Hypothalamus (tissue), 51 donors: Measurements from ENCODE around the gene GUK1.
A peak's percentile ranks its signal among the peaks of the same experiment; 100 is the strongest.
"Not testable (repeated sequence)": the region's sequence is repeated elsewhere in the genome, so short reads cannot be mapped to it uniquely, and the experiment has no call there.

ENCODE experiments used
- DNase-seq, 51 donors: peaks; one replicate each; lab custom pipeline; 2025; lab: John Stamatoyannopoulos, UW

Gene GUK1

DNA sequence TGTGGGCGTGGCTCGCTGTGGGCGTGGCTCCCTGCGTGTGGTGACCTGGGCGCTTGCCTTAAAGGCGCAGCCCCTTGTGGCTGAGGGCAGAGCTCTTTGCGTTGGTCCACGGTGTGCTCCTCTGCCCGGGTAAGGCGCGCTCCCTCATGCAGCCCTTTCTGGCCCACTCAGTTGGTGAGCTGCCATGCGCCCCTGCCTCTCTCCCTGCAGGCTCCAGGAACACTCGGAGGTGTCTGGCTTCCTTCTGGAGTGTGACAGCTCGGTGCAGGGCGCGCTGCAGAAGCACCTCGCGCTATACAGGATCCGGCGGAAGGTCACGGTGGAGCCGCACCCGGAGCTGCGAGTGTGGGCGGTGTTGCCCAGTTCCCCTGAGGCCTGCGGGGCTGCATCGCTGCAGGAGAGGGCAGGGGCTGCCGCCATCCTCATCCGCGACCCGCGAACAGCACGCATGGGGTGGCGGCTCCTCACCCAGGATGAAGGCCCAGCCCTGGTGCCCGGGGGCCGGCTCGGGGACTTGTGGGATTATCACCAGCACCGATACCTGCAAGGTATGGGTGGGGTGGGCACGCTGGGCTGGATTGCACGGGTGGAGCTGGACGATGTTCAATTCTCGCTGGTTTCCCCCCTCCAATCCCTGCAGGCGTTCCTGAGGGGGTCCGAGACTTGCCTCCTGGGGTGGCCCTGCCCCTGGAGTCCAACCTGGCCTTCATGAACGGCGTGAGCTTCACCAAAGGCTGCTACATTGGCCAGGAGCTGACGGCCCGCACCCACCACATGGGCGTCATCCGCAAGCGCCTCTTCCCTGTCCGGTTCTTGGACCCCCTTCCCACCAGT is 34.6 kb downstream of the GUK1 start:
- DNase-seq = no peak

DNA sequence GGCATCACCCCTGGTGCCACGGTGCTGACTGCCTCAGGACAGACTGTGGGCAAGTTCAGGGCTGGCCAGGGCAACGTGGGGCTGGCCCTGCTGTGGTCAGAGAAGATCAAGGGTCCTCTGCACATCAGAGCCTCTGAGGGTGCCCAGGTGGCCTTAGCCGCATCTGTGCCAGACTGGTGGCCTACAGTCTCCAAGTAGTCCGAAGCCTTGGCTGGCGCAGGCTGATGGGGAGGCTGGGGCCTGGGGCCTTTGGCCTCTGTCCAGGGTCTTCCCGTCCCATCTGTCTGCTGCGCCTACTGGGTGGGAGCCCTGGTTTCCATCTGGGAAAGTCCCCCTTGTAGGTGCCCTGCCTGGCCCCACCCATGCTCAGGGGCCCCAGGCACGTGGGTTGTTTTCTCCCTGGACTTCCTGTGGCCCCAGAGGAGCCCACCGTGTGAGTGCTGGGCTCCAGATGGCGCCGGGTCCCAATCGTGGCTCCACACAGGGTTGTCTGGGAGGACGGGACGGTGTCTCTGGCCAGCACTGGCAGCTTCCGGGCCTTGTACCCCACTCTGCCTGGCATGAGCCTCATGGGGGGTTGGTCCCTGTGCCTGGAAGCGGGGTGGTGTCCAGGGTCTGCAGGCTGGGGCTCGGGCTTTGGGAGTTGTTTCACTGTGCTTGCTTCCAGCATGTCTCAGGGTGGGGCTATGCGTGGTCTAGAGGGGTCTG is 35.4 kb downstream of the GUK1 start:
- DNase-seq = no peak

DNA sequence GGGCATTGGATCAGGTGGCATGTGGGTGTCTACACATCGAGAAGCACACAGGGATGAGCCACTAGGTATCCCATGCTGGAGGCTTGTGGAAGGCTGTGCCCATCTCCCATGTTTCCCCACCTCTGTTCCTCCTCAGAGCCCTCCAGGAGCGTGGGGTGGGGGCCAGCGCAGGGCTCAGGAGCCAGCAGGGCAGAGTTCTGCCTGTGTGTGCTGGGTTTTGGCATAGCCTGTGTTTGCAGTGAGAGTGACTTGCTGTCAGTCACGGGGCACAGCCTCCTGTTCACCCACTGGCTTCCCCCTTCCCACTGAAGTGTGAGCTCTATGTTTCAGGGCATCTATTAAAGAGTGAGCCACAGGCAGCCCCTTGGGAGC is 35.9 kb downstream of the GUK1 start:
- no peak for DNase-seq

DNA sequence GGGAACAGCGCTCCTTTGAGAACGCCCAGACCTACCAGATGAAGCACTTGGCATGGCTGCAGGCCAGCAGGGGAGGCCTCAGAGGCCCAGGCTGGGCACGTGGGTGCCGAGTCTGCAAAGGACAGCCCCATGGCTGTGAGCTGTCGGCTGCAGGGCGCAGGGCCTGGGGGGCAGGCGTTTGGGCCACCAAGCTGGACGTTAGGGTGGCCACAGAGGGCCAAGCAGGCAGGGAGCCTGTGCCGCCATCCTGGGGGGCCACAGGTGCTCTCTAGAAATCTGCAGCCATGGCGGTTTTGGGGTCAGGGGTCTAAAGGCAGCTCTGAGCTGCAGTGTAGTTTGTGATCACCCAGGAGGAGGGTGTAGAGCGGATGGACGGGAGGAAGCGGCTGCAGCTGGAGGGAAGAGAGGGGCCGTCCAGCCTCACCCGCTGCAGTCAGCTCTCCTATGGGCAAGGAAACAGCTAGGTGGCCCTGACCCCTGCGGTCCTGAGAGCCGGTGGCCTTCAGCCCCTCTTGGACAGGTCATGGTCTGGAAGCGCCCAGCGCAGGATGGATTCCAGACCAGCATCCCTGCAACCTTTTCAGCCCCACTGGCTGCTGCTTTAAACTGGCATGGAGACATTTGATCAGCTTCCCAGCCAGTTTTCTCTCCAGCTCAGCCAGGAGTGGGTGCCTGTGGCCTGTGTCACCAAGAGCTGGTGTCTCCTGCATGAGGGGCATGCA is 36.5 kb downstream of the GUK1 start:
- DNase-seq = peak in 5 of 51 donors; percentile 14 to 49 (median 26)

DNA sequence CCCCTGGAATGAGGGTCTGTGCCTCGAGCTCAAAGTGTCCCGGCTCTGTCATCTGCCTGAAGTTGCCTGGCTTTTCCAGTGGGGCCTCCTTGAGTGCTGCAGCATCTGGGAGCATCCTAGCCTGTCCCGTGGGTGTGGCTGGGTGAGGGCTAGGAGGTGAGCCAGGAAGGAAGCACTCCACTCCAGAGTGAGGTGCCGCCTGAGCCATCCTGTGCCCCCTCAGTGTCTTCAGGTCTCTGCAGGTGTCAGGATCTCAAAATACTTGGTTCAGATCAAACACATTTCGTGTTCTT is 37.0 kb downstream of the GUK1 start:
- DNase-seq = no peak

DNA sequence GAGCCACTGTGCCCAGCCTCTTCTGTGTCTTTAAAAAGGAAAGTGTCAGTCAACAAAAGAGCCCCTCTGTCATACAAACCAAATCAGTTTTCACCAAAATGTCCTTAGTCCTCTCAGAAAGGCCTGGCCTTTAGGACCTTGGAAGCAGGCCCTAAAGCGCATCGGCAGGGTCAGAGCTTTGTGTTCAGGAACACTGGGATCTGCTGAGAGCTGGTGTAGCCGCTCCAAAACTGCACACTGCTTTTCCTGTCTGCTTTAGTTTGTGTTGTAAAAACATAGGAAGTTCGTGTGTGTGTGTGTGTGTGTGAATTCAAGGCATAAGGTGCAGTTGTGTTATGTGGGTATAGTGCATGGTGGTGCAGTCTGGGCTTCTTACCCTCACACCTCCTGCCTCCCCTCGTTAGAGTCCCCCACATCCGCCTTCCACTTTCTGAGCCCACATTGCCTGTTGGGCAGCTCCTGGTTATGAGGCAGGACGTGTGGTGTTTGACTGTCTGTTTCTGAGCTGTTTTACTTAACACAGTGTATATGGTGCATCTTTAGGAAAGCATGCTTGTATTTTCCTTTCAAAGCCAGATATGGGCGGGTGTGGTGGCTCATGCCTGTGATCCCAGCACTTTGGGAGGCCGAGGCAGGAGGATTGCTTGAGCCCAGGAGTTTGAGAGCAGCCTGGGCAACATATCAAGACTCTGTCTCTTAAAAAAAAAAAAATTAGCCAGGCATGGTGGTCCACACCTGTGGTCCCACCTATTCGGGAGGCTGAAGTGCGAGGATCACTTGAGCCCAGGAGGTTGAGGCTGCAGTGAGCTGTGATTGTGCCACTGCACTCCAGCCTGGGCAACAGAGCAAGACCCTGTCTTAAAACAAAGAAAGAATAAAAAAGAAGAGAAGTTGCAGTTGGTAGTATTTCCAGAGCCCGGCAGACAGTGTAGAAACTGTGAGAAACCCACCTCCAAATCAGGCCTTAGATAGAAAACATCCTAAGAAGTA is 37.9 kb downstream of the GUK1 start:
- no peak for DNase-seq

DNA sequence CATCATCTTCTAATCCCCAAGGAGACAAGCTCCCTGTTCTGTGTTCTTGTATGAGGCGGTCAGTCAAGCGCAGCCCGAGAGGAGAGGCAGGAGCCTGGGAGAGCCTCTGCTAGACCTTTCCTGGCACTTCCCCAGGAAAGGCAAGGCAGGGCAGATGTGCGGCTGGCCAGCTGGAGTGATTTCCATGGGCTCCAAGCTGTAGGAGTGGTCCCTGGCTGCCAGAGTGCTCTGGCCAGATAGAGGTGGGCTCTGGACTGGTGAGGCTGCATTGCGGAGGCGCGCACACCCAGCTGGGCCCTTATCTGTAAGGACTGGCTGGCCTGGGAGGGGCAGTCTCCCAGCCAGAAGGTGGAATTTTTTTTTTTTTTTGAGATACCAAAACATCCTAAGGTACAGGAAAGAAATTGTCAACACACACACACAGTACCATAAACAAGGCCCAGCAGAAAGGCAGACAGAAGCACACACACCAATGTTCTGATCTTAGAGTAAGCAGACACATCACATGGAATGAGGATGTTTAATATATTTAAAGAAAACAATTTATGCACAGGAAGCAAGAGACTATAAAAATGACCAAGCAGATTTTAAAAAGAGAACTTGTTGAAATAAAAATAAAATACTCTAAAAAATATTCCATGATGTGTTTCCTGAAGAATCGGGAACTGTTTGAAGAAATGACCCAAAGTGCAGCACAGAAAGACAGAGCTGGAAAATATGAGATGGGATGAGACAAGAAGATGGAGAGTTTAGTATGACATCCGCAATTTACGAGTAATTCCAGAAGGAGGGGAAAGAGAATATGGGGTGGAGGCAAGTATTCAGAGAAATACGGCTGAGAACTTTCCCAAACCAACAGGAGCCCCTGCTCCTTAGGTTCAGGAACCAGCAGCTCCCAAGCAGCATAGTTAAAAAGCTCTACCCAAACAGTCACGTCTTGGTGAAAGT is 38.9 kb downstream of the GUK1 start:
- no peak for DNase-seq

DNA sequence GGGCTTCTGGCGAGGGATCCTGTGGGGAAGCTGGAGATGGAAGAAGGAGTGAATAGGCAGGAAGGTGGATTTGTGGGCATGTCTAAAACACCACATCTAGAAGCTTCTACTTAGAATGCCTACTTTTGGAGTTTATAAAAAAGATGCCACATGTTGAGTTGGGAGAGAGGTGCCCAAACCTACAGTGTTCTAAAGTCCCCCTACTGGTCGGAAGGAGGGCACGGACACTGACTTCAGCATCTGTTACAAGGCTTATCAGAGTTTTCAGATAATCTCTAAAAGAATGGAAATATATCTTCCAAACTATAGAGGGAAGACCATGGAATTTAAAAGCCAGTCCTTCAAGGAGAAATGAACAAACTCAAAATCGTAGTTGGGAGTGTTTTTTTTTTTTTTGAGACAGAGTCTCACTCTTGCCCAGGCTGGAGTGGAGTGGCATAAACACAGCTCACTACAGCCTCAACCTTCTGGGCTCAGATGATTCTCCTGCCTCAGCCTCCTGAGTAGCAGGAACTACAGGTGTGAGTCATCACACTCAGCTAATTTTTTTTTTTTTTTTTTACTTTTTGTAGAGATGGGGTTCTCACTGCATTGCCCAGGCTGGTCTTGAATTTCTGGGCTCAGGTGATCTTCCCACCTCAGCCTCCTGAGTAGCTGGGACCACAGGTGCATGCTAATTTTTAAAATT is 40.3 kb downstream of the GUK1 start:
- DNase-seq = no peak

DNA sequence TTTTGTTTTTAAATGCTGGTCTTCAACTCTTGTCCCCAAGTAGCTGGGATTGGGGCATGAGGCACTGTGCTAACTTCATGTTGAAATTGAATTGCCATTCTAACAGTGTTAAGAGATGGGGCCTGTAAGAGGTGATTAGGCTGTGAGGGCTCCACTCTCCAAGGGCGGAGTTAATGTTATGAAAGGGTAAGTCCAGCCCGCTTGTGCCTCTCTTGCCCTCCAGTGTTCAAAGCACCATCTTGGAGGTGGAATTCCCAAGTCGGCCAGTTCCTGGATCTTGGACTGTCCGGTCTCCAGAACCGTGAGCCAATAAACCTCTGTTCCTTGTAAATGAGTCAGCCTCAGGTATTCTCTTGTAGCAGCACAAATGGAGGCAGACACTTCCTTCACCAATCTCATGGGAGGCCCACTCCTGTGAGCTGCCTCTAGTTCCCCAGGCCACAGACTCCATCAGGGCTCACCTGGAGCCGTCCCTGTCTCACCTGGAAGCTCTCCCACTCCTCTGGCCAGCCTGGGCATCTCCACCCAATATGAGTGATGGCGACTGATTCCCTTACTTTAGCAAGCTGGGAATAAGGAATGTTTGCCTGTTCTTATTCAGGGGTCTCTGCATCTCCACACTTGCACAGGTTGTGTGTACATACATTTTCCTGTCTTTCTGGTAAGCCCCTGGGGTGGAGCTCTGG is 41.0 kb downstream of the GUK1 start:
- no peak for DNase-seq

DNA sequence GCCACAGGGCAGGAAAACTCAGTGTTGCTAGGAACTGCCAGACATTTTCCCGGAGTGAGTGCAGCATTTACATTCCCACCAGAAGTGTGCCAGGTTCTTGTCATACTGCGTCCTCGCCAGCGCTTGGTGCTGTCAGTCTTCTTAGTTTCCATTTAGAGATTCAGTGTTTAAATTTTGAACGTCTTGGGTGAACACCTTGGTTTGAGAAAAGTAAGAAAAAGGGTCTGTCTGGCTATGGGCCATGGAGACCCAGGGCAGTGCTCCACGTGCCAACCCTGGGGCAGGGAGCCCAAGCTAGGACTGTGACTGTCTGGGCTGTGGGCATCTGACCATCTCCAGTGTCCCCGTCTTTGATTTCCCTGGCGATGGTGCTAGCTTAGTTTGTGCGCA is 41.6 kb downstream of the GUK1 start:
- DNase-seq = no peak

DNA sequence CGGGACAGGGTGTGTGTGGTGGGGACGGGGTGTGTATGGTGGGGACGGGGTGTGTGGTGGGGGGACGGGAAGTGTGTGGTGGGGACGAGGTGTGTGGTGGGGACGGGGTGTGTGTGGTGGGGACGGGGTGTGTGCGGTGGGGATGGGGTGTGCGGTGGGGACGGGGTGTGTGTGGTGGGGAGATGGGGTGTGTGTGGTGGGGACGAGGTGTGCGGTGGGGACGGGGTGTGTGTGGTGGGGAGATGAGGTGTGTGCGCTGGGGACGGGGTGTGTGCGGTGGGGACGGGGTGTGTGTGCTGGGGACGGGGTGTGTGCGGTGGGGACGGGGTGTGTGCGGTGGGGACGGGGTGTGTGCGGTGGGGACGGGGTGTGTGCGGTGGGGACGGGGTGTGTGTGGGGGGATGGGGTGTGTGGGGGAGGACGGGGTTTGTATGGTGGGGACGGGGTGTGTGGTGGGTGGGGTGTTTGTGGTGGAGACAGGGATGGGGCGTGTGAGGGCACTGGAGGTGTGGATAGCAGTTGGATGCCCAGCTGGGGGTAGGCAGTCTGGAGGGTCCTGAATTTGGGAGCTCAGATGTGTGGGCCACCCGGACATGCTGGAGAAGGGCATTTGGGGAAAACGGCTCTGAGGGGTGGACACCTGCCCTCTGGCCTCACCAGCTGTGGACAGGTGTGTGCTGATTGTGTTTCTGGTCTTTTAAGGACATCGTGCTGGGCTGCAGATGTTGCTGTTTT is 42.4 kb downstream of the GUK1 start:
- DNase-seq = no peak

DNA sequence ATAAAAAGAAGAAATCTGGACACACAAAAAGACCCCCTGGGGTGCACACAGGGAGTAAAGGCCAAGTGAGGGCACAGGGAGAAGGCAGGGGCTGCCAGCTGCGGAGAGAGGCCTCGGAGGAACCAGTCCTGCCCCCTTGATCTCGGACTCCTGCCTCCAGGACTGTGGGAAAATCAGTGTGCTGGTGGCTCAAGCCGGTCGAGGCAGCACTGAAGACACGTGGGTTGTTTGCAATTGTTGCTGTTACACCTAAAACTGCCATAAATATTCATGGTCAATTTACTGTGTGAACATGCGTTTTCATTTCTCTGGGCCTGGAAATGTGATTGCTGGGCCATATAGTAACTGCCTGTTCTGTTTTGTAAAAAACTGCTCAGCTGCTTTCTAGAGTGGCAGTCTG is 44.1 kb downstream of the GUK1 start:
- no peak for DNase-seq

DNA sequence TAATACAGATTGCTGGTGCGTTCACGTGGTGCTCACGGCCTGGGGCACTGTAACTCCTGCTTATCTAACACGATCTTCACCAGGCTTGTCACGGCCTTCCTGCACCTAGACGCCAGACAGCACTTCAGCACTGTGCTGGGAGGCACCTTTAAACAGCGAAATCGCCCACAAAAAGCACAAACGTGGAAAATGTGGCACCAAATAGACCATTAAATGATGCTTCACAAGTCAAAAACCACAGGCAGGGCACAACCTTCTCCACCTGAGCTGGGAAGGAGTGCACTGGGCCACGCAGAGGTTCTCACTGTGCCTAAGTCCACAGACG is 45.5 kb downstream of the GUK1 start:
- no peak for DNase-seq

DNA sequence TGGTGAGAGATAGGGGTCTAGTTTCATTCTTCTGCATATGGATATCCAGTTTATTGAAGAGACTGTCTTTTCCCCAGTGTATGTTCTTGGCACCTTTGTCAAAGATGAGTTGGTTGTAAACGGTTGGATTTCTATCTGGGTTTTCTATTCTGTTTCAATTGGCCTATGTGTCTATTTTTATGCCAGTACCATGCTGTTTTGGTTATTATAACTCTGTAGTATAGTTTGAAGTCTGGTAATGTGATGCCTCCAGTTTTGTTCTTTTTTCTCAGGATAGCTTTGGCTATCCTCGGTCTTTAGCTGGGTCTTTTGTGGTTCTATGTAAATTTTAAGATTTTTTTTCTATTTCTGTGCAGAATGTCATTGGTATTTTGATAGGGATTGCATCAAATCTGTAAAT is 48.2 kb downstream of the GUK1 start:
- DNase-seq = not testable (repeated sequence)

DNA sequence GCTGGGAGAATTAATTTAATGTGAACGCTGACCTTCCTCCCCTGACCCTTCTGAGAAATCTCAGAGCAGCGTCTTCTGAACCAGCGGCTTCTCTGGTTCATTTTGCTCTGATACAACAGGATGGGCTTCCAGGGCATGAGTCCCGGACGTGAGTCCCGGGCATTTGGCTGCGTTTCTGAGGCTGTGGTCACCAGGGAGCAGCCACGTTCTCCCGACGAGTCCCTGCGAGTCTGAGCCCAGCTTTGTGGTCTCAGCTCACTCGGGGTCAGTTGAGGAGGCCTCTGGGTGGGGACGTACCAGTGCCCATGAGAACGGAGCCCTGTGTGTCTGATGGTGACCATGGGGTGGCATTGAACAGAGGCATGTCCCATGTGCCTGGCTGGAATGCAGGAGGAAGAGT is 50.1 kb downstream of the GUK1 start:
- no peak for DNase-seq

DNA sequence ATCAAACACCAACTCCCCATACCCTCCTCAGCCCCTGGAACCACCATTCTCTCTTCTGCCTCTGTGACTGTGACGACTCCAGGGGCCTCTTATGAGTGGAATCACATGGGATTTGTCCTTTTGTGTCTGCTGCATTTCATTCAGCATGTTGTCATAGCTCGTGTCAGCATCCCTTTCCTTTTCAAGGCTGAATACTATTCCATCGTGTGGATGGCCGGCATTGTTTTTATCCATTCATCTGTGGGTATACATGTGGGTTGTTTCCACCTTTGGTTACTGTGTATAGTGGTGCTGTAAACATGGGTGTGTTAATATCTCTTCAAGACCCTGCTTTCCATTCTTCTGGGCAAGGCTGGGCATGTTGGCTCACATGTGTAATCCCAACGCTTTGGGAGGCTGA is 50.7 kb downstream of the GUK1 start:
- DNase-seq = no peak

DNA sequence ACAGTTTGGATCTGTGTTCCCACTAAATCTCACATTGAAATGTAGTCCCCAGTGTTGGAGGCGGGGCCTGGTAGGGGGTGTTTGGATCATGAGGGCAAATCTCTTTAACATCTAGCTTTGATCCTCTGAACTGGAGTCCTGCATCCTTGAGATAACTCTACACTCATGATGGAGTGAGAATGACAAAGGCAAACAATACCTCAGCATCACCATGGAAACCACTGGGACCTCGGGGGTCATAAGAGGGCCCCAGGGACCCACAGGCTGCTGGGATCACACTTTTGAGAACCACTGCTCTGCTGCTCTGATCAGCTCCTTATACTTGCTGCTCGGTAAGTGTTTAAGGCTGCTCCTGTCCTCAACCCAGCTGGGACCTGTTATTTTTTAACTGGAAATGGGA is 54.4 kb downstream of the GUK1 start:
- DNase-seq = no peak
